ENCODE results near the gene MORF4L1. TPM values are rescaled to one million over a fixed set of nuclear protein-coding genes. Genes with fewer than 3 reads are reported as not detected.
"Not testable (repeated sequence)": the region's sequence is repeated elsewhere in the genome, so short reads cannot be mapped to it uniquely, and the experiment has no call there.

Gene MORF4L1
- total and polyA plus RNA-seq, 5 experiments from 2014 or later, result 271 to 320 (median 298) TPM

GRCh38 chr15:78880813-78881212 is 8.1 kb downstream of the MORF4L1 start:
- Mint-ChIP-seq H3K4me3 (peak overlapping the region in 5 of 10 donors; percentile 20 to 49 (median 38)), H3K27ac (peak overlapping the region in 2 of 10 donors; percentile 36 to 62), H3K36me3 (peaks cover 0 to 81% (median 6%) of the 10 kb centered on the region in 3 donors), H3K27me3 (no peaks in the 10 kb centered on the region), H3K4me1 (peaks cover 18 to 91% (median 72%) of the 10 kb centered on the region in 4 donors), H3K9me3 (no peaks in the 10 kb centered on the region)
- no peak for ATAC-seq
- no peak for DNase-seq
- POLR2A ChIA-PET, result interaction anchor here (0.7 kb wide), 1 partner anchor 20 kb away, joined by 3 read pairs; no protein-coding TSS in a partner anchor

GRCh38 chr15:78881681-78882080 is 9.0 kb downstream of the MORF4L1 start:
- no peaks in the 10 kb centered on the region for H3K27me3 Mint-ChIP-seq
- H3K4me1 Mint-ChIP-seq, result peaks cover 18 to 88% (median 69%) of the 10 kb centered on the region in 4 donors
- H3K9me3 Mint-ChIP-seq, result no peaks in the 10 kb centered on the region
- peak overlapping the region in 3 of 10 donors; percentile 7 to 21 (median 18) for H3K27ac Mint-ChIP-seq
- no peak for ATAC-seq
- POLR2A ChIA-PET, result no interaction called here
- DNase-seq, result no peak
- H3K4me3 Mint-ChIP-seq, result peak overlapping the region in 4 of 10 donors; percentile 24 to 49 (median 29)
- peaks cover 3 to 90% (median 12%) of the 10 kb centered on the region in 3 donors for H3K36me3 Mint-ChIP-seq

GRCh38 chr15:78889000-78889399 is 16.3 kb downstream of the MORF4L1 start:
- H3K27me3 Mint-ChIP-seq, result no peaks in the 10 kb centered on the region
- ATAC-seq (no peak), DNase-seq (no peak)
- H3K9me3 Mint-ChIP-seq, result no peaks in the 10 kb centered on the region
- POLR2A ChIA-PET, result no interaction called here
- no peak overlapping the region for H3K4me3 Mint-ChIP-seq
- H3K27ac Mint-ChIP-seq, result no peak overlapping the region
- H3K4me1 Mint-ChIP-seq, result peaks cover 4 to 32% (median 16%) of the 10 kb centered on the region in 4 donors
- peaks cover 11 to 97% (median 38%) of the 10 kb centered on the region in 3 donors for H3K36me3 Mint-ChIP-seq

- H3K27me3 Mint-ChIP-seq, result no peaks in the 10 kb centered on the region
- no peak for DNase-seq
- H3K36me3 Mint-ChIP-seq, result peaks cover 8 to 98% (median 36%) of the 10 kb centered on the region in 3 donors
- no peak for ATAC-seq
- POLR2A ChIA-PET, result interaction anchor here (0.6 kb wide), 1 partner anchor 20 kb away, joined by 3 read pairs; no protein-coding TSS in a partner anchor
- H3K9me3 Mint-ChIP-seq, result no peaks in the 10 kb centered on the region
- no peak overlapping the region for H3K27ac Mint-ChIP-seq
- no peak overlapping the region for H3K4me3 Mint-ChIP-seq
- H3K4me1 Mint-ChIP-seq, result peaks cover 2 to 18% (median 4%) of the 10 kb centered on the region in 4 donors
Measured at GRCh38 chr15:78893538-78893937, 20.8 kb downstream of the MORF4L1 start.

GRCh38 chr15:78895471-78895870 is 22.8 kb downstream of the MORF4L1 start:
- POLR2A ChIA-PET, result no interaction called here
- H3K27ac Mint-ChIP-seq, result no peak overlapping the region
- H3K27me3 Mint-ChIP-seq, result no peaks in the 10 kb centered on the region
- no peak overlapping the region for H3K4me3 Mint-ChIP-seq
- DNase-seq, result no peak
- H3K4me1 Mint-ChIP-seq, result peaks cover 2 to 20% (median 4%) of the 10 kb centered on the region in 4 donors
- H3K36me3 Mint-ChIP-seq, result peaks cover 8 to 96% (median 32%) of the 10 kb centered on the region in 3 donors
- H3K9me3 Mint-ChIP-seq, result no peaks in the 10 kb centered on the region
- no peak for ATAC-seq

GRCh38 chr15:78898540-78898939 is 25.9 kb downstream of the MORF4L1 start:
- POLR2A ChIA-PET, result no interaction called here
- H3K36me3 Mint-ChIP-seq, result peaks cover 8 to 95% (median 23%) of the 10 kb centered on the region in 3 donors
- ATAC-seq, result no peak
- peaks cover 2 to 14% (median 8%) of the 10 kb centered on the region in 4 donors for H3K4me1 Mint-ChIP-seq
- DNase-seq, result no peak
- H3K9me3 Mint-ChIP-seq, result no peaks in the 10 kb centered on the region
- H3K27me3 Mint-ChIP-seq, result no peaks in the 10 kb centered on the region
- H3K4me3 Mint-ChIP-seq, result no peak overlapping the region
- H3K27ac Mint-ChIP-seq, result peak overlapping the region in 1 of 10 donors; percentile 19

GRCh38 chr15:78900819-78901533 is 28.3 kb downstream of the MORF4L1 start:
- peak overlapping the region in 2 of 10 donors; percentile 40 to 71 for H3K27ac Mint-ChIP-seq
- POLR2A ChIA-PET, result interaction anchor here (0.6 to 0.7 kb wide), 2 partner anchors 13 to 20 kb away, joined by 3 to 4 read pairs; no protein-coding TSS in a partner anchor
- not testable (repeated sequence) for ATAC-seq, H3K4me1 Mint-ChIP-seq, H3K27me3 Mint-ChIP-seq, DNase-seq, H3K9me3 Mint-ChIP-seq
- peak overlapping the region in 1 of 10 donors; percentile 10 for H3K4me3 Mint-ChIP-seq
- peaks cover 5 to 96% (median 18%) of the 10 kb centered on the region in 3 donors for H3K36me3 Mint-ChIP-seq

- Mint-ChIP-seq H3K27ac (peak overlapping the region in 2 of 10 donors; percentile 45 to 65), H3K36me3 (peaks cover 5 to 93% (median 23%) of the 10 kb centered on the region in 3 donors), H3K4me1 (peaks cover 0 to 17% (median 13%) of the 10 kb centered on the region in 4 donors)
- POLR2A ChIA-PET, result interaction anchor here (1.2 kb wide), 1 partner anchor 9 kb away, joined by 3 read pairs; no protein-coding TSS in a partner anchor
- H3K4me3 Mint-ChIP-seq, H3K27me3 Mint-ChIP-seq, ATAC-seq, H3K9me3 Mint-ChIP-seq, DNase-seq: not testable (repeated sequence)
Measured at GRCh38 chr15:78902281-78903032, 29.8 kb downstream of the MORF4L1 start.

- H3K27ac Mint-ChIP-seq, result peak overlapping the region in 4 of 10 donors; percentile 32 to 44 (median 34)
- DNase-seq, result no peak
- H3K36me3 Mint-ChIP-seq, result peaks cover 5 to 93% (median 23%) of the 10 kb centered on the region in 3 donors
- POLR2A ChIA-PET, result interaction anchor here (0.5 to 0.6 kb wide), 2 partner anchors 34 to 488 kb away, joined by 3 to 6 read pairs; no protein-coding TSS in a partner anchor
- peak overlapping the region in 1 of 10 donors; percentile 8 for H3K4me3 Mint-ChIP-seq
- no peak for ATAC-seq
- peaks cover 2 to 19% (median 13%) of the 10 kb centered on the region in 4 donors for H3K4me1 Mint-ChIP-seq
- H3K9me3 Mint-ChIP-seq, result no peaks in the 10 kb centered on the region
- no peaks in the 10 kb centered on the region for H3K27me3 Mint-ChIP-seq
Measured at GRCh38 chr15:78904599-78905358, 32.1 kb downstream of the MORF4L1 start.

GRCh38 chr15:78906316-78906620 is 33.6 kb downstream of the MORF4L1 start:
- H3K4me1 Mint-ChIP-seq, result peaks cover 12 to 28% (median 17%) of the 10 kb centered on the region in 4 donors
- H3K27ac Mint-ChIP-seq, result peak overlapping the region in 1 of 10 donors; percentile 63
- H3K4me3 Mint-ChIP-seq, result no peak overlapping the region
- DNase-seq (no peak), ATAC-seq (no peak)
- H3K9me3 Mint-ChIP-seq, result no peaks in the 10 kb centered on the region
- H3K27me3 Mint-ChIP-seq, result no peaks in the 10 kb centered on the region
- H3K36me3 Mint-ChIP-seq, result peaks cover 5 to 92% (median 25%) of the 10 kb centered on the region in 3 donors
- POLR2A ChIA-PET, result no interaction called here

GRCh38 chr15:78907577-78907976 is 34.9 kb downstream of the MORF4L1 start:
- no peak for ATAC-seq
- no peak for DNase-seq
- Mint-ChIP-seq H3K4me3 (no peak overlapping the region), H3K36me3 (peaks cover 0 to 92% (median 21%) of the 10 kb centered on the region in 3 donors), H3K27ac (peak overlapping the region in 5 of 10 donors; percentile 24 to 63 (median 43)), H3K9me3 (no peaks in the 10 kb centered on the region), H3K27me3 (no peaks in the 10 kb centered on the region), H3K4me1 (peaks cover 20 to 28% (median 25%) of the 10 kb centered on the region in 4 donors)
- POLR2A ChIA-PET, result no interaction called here

- H3K36me3 Mint-ChIP-seq, result peaks cover 0 to 90% (median 20%) of the 10 kb centered on the region in 3 donors
Measured at GRCh38 chr15:78909160-78909695, 36.5 kb downstream of the MORF4L1 start.

More at GRCh38 chr15:78909160-78909695, 36.5 kb downstream of the MORF4L1 start:
- DNase-seq (no peak), ATAC-seq (no peak)
- Mint-ChIP-seq H3K27ac (peak overlapping the region in 5 of 10 donors; percentile 10 to 81 (median 30)), H3K4me1 (peaks cover 20 to 33% (median 28%) of the 10 kb centered on the region in 4 donors), H3K4me3 (no peak overlapping the region), H3K9me3 (no peaks in the 10 kb centered on the region), H3K27me3 (no peaks in the 10 kb centered on the region)
- POLR2A ChIA-PET, result no interaction called here

All from naive thymus-derived CD8-positive, alpha-beta T cell (primary cell).